Activated B cell treated with CpG ODN at 0.5 μM for 24 hours (primary cell): ENCODE data around the gene GRIK4. TPM values are rescaled to one million over a fixed set of nuclear protein-coding genes. Genes with fewer than 3 reads are reported as not detected.

Source experiments
- ATAC-seq: fragments of 200-7000 bp; cut with Tn5 transposase; one replicate; pipeline ENCODE4 v1.10.0; 2021; ENCODE audit warnings: low read depth, mild to moderate bottlenecking, moderate library complexity
- CTCF ChIA-PET: fragments of 350-600 bp; sonication (Branson Sonifier 250); formaldehyde crosslinking; loops from one replicate; lab custom pipeline; 2021; ENCODE audit warnings: antibody characterized with exemption; lab: Charles Lee
- POLR2A ChIA-PET: fragments of 350-600 bp; sonication (Branson Sonifier 250); formaldehyde crosslinking; loops from one replicate; lab custom pipeline; 2021; ENCODE audit warnings: antibody characterized with exemption; lab: Charles Lee
- DNase-seq: peaks from one replicate; pipeline ENCODE4 v3.0.0; 2022
- H3K27ac Mint-ChIP-seq: one replicate; pipeline ENCODE4 v1.8.0; 2020; ENCODE audit warnings: mixed read lengths
- H3K27me3 Mint-ChIP-seq: one replicate; pipeline ENCODE4 v1.8.0; 2021; ENCODE audit warnings: mixed read lengths
- H3K36me3 Mint-ChIP-seq: one replicate; pipeline ENCODE4 v1.8.0; 2021; ENCODE audit warnings: low read depth, mixed read lengths
- H3K4me1 Mint-ChIP-seq: one replicate; pipeline ENCODE4 v1.8.0; 2021; ENCODE audit warnings: mixed read lengths
- H3K4me3 Mint-ChIP-seq: one replicate; pipeline ENCODE4 v1.8.0; 2020; ENCODE audit warnings: mild to moderate bottlenecking, mixed read lengths
- H3K9me3 Mint-ChIP-seq: one replicate; pipeline ENCODE4 v1.8.0; 2020; ENCODE audit warnings: mixed read lengths
- intact Hi-C: fragments of 100-400 bp; cut with micrococcal nuclease; formaldehyde crosslinking; loops from one replicate; pipeline ENCODE4 v1.15.1; 2024
- total RNA-seq: library from RNA; stranded (reverse); gene quantifications from 2 replicates; pipeline ENCODE4 v1.2.3, GENCODE V29; 2022
- TF ChIP-seq, protein P1 (sequence below): fragments of 200-600 bp; IDR thresholded peaks from one replicate; pipeline ENCODE4 v1.8.0; 2022; ENCODE audit warnings: antibody characterized with exemption, mild to moderate bottlenecking

Gene GRIK4
- total RNA-seq, 1 donor from 2014 or later: not detected

DNA sequence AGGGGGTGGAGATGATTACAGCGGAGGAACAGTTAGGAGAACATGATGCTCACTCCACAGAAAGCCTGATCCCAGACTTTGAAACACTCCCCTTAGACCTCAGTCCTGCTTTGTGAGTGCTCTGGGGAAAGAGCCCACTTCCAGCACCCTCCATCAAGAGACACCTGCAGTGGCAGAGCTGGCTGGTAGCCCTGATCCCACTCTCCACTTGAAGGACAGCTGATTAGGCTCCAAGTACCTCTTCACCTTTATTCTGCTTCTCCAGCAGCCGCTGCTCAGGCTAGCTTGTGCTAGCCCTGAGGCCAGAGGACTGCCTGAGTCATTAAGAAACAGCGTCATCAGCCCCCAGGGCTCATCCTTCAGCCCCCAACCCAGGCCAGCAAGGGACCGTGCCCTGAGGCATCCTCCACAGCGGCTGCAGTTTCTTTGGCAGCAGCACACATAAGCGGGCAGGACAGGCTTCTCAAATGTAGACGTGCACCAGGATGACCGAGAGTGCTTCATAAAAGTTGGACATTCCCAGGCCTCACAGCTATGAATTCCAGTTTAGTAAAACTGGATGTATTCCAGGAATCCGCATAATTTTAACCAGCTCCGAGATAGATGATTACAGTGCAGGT lies 366.3 kb downstream of the GRIK4 start:
- no peak for ATAC-seq
- Mint-ChIP-seq H3K27me3 (peaks cover 15% of the 10 kb centered on the region), H3K4me1 (no peaks in the 10 kb centered on the region), H3K9me3 (peaks cover 2% of the 10 kb centered on the region), H3K27ac (no peak overlapping the region), H3K4me3 (no peak overlapping the region), H3K36me3 (no peaks in the 10 kb centered on the region)
- ChIA-PET POLR2A (no interaction called here), CTCF (no interaction called here)
- DNase-seq: no peak
- intact Hi-C loops: no loop called here
- TF ChIP-seq, protein P1, sequence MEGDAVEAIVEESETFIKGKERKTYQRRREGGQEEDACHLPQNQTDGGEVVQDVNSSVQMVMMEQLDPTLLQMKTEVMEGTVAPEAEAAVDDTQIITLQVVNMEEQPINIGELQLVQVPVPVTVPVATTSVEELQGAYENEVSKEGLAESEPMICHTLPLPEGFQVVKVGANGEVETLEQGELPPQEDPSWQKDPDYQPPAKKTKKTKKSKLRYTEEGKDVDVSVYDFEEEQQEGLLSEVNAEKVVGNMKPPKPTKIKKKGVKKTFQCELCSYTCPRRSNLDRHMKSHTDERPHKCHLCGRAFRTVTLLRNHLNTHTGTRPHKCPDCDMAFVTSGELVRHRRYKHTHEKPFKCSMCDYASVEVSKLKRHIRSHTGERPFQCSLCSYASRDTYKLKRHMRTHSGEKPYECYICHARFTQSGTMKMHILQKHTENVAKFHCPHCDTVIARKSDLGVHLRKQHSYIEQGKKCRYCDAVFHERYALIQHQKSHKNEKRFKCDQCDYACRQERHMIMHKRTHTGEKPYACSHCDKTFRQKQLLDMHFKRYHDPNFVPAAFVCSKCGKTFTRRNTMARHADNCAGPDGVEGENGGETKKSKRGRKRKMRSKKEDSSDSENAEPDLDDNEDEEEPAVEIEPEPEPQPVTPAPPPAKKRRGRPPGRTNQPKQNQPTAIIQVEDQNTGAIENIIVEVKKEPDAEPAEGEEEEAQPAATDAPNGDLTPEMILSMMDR: no peak

DNA sequence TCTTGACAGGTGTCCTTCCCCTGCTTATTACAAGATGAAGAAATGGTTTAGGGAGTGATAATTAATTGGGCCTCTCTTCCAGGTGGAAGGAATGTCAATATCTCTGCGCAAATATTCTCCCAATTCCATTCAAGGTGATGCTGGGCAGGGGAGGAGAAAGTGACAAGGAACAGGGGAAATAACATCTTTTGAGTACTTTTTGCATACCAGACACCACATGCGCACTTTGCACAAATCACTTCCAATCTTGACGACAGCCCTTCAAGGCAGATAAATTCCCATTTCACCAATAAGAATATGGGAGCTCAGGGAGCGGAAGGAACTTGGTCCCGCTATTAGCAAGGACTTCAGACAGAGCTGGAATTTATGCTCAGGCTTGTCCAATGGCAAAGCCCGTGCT lies 367.2 kb downstream of the GRIK4 start:
- H3K4me3 Mint-ChIP-seq: no peak overlapping the region
- ChIA-PET CTCF (no interaction called here), POLR2A (no interaction called here)
- no peaks in the 10 kb centered on the region for H3K4me1 Mint-ChIP-seq
- H3K36me3 Mint-ChIP-seq: no peaks in the 10 kb centered on the region
- no peak for ATAC-seq
- intact Hi-C loops: no loop called here
- H3K9me3 Mint-ChIP-seq: peaks cover 2% of the 10 kb centered on the region
- no peak for DNase-seq
- no peak overlapping the region for H3K27ac Mint-ChIP-seq
- TF ChIP-seq, protein P1: no peak
- peaks cover 17% of the 10 kb centered on the region for H3K27me3 Mint-ChIP-seq

DNA sequence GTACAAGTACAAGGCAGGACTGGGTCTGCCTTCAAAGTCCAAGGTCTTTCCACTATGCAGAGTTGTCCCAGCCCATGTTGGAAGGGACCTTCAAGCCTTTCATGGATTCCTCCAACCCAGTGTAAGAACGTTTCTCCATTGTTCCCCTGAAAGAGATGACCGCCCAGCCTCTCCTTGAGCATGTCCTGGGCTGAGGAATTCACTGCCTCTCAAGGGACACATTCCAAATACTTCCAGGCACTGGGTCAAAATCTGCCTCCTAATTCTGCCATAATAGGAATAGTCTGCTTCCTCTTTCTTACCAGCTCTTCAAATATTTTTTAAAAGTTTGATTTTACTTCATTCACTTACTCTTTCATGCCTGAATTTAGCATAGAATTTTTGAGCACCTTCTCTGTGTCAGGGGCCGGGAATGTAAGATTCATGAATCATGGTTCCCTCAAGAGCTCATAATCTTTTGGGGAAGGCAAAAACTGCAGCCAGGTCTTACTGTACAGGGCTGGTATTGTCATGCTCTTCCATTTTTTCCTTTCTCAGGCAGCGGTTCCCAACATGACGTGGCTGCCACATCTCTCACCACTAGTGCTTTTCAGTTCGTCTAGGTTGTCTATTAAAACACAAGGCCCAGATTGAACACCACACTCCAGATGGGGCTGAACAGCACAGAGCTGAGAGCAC lies 369.1 kb downstream of the GRIK4 start:
- POLR2A ChIA-PET: no interaction called here
- TF ChIP-seq, protein P1: no peak
- H3K4me3 Mint-ChIP-seq: no peak overlapping the region
- H3K27me3 Mint-ChIP-seq: peaks cover 21% of the 10 kb centered on the region
- no peaks in the 10 kb centered on the region for H3K4me1 Mint-ChIP-seq
- H3K9me3 Mint-ChIP-seq: peaks cover 2% of the 10 kb centered on the region
- H3K27ac Mint-ChIP-seq: no peak overlapping the region
- H3K36me3 Mint-ChIP-seq: no peaks in the 10 kb centered on the region
- intact Hi-C loops: no loop called here
- ATAC-seq: no peak
- CTCF ChIA-PET: no interaction called here
- DNase-seq: no peak

DNA sequence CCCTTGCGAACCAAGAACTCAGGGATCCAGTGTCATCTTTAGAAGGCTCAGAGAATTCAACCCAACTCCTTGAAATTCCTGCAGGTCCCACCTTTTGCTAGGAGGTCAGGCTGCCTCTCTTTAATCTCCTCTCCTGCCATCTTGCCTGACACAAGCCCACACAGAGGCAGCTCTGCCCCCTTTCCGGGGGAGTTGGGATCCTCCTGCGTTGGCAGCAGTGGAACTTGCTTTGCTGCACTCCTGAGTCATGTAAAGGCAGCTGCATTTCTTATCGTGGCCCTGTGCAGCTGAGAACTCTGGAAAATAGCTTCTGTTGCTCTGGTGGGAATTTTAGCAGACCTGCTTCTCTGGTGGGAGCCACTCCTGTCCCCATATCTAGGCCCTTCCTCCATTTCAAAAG lies 370.0 kb downstream of the GRIK4 start:
- Mint-ChIP-seq H3K4me1 (no peaks in the 10 kb centered on the region), H3K27ac (no peak overlapping the region), H3K9me3 (no peaks in the 10 kb centered on the region), H3K27me3 (peaks cover 28% of the 10 kb centered on the region), H3K36me3 (no peaks in the 10 kb centered on the region), H3K4me3 (no peak overlapping the region)
- TF ChIP-seq, protein P1: no peak
- no peak for DNase-seq
- no peak for ATAC-seq
- intact Hi-C loops: no loop called here
- CTCF ChIA-PET: no interaction called here
- POLR2A ChIA-PET: no interaction called here

DNA sequence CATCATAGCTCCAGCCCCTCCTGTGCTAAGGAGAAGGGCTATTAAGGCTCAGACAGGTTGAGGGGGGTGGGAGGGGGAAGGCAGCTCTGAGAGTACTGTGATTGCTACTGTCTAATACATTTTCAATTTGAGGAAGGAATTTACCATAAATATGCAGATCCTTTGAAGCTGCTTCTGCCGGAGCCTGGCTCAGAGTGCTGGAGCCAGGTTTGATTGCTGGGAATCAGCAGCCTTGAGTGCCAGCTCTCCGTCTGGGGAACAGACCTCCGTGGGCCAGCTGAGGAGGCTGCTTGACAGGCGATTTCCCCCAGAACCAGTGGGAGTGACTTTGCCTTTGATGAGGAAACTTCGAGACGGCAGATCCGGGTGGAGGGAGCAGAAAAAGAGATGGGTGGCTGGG lies 370.6 kb downstream of the GRIK4 start:
- no peak for ATAC-seq
- intact Hi-C loops: no loop called here
- peaks cover 33% of the 10 kb centered on the region for H3K27me3 Mint-ChIP-seq

More for the DNA sequence above, 370.6 kb downstream of the GRIK4 start:
- H3K4me1 Mint-ChIP-seq: no peaks in the 10 kb centered on the region
- H3K4me3 Mint-ChIP-seq: no peak overlapping the region
- CTCF ChIA-PET: no interaction called here
- H3K36me3 Mint-ChIP-seq: no peaks in the 10 kb centered on the region
- DNase-seq: no peak
- no peak overlapping the region for H3K27ac Mint-ChIP-seq
- H3K9me3 Mint-ChIP-seq: no peaks in the 10 kb centered on the region
- TF ChIP-seq, protein P1: no peak
- POLR2A ChIA-PET: no interaction called here
